ENCODE results near the gene CACNA1C.

- TF ChIP-seq CTCF (conservative IDR thresholded peaks at IDR 0.05) (no peak), ZFX (IDR thresholded peaks at IDR 0.05) (no peak)
Observed at GRCh38 chr12:2198542-2198941, 145.8 kb downstream of the CACNA1C start.

Data from C4-2B (cell line).